CD14-positive monocyte (primary cell): ENCODE measurements around the gene NPR3. TPM values are rescaled to one million over a fixed set of nuclear protein-coding genes. Genes with fewer than 3 reads are reported as not detected.

Source experiments
- DNase-seq, 3 donors: peaks; one replicate each; pipeline ENCODE4 v3.0.0-alpha.2; 2011 to 2022
- H2AFZ ChIP-seq: 2 replicates; pipeline ENCODE4 v1.6.0; 2012; ENCODE audit warnings: mild to moderate bottlenecking, low read depth, low read length, inconsistent platforms; ENCODE audit not compliant: insufficient read depth, poor library complexity, severe bottlenecking
- H3K27ac ChIP-seq, 2 donors: 1 replicate in 1 of 2; 2 replicates in 1 of 2; pipeline ENCODE4 v1.5.1; 2012 to 2013; ENCODE audit warnings: low read length in 2 of 2, control low read depth in 1 of 2, inconsistent platforms in 1 of 2, low read depth in 1 of 2, mild to moderate bottlenecking in 1 of 2
- H3K27me3 ChIP-seq, 2 donors: one replicate each; pipeline versions ENCODE4 v1.6.0 to v1.6.1; 2011 to 2013; ENCODE audit warnings: low read length in 2 of 2; ENCODE audit not compliant: control insufficient read depth in 2 of 2, insufficient read depth in 2 of 2
- H3K36me3 ChIP-seq, 2 donors: replicated peaks in 1 of 2; 1 replicate in 1 of 2; 2 replicates in 1 of 2; pipeline versions ENCODE4 v1.5.1 to v1.6.1; 2012 to 2013; ENCODE audit warnings: low read length in 2 of 2, control low read depth in 1 of 2, inconsistent platforms in 1 of 2, mild to moderate bottlenecking in 1 of 2; ENCODE audit not compliant: insufficient read depth in 2 of 2, control insufficient read depth in 1 of 2
- H3K4me1 ChIP-seq, 2 donors: 1 replicate in 1 of 2; 2 replicates in 1 of 2; pipeline versions ENCODE4 v1.5.1 to v1.6.1; 2012 to 2013; ENCODE audit warnings: low read length in 2 of 2, control low read depth in 1 of 2, inconsistent platforms in 1 of 2, mild to moderate bottlenecking in 1 of 2, moderate library complexity in 1 of 2; ENCODE audit not compliant: insufficient read depth in 2 of 2, control insufficient read depth in 1 of 2
- H3K4me2 ChIP-seq: replicated peaks from 2 replicates; pipeline ENCODE3; 2012; ENCODE audit warnings: low read length, moderate library complexity, mild to moderate bottlenecking; ENCODE audit not compliant: poor library complexity, severe bottlenecking; ENCODE audit errors: extremely low read depth
- H3K4me3 ChIP-seq, 3 experiments: fragments of 200-600 bp in 1 of 3; sonication (generic) in 1 of 3; replicated peaks in 1 of 3; 1 replicate in 2 of 3; 2 replicates in 1 of 3; pipeline ENCODE4 v1.5.1; 2011 to 2013; ENCODE audit warnings: low read length in 3 of 3, mild to moderate bottlenecking in 3 of 3, control low read depth in 2 of 3, low read depth in 2 of 3, inconsistent platforms in 1 of 3, moderate library complexity in 1 of 3
- H3K79me2 ChIP-seq: 2 replicates; pipeline ENCODE4 v1.6.0; 2012; ENCODE audit warnings: mild to moderate bottlenecking, control low read depth, inconsistent platforms, low read length, moderate library complexity; ENCODE audit not compliant: insufficient read depth
- H3K9ac ChIP-seq: 2 replicates; pipeline ENCODE4 v1.6.0; 2017; ENCODE audit warnings: low read length, mild to moderate bottlenecking; ENCODE audit not compliant: insufficient read depth, poor library complexity, severe bottlenecking
- H3K9me3 ChIP-seq, 2 donors: replicated peaks in 1 of 2; 1 replicate in 1 of 2; 2 replicates in 1 of 2; pipeline versions ENCODE4 v1.5.1 to v1.6.1; 2012 to 2013; ENCODE audit warnings: low read length in 2 of 2, control low read depth in 1 of 2; ENCODE audit not compliant: control insufficient read depth in 1 of 2, insufficient read depth in 1 of 2
- H4K20me1 ChIP-seq: 2 replicates; pipeline ENCODE4 v1.6.0; 2012; ENCODE audit warnings: mild to moderate bottlenecking, low read length, control low read depth, moderate library complexity; ENCODE audit not compliant: insufficient read depth
- H3K27ac Mint-ChIP-seq, 7 donors: one replicate each; pipeline ENCODE4 v1.8.0; 2020; ENCODE audit warnings: mild to moderate bottlenecking in 7 of 7, mixed read lengths in 7 of 7, moderate library complexity in 6 of 7, inconsistent platforms in 2 of 7
- H3K27me3 Mint-ChIP-seq, 3 donors: one replicate each; pipeline ENCODE4 v1.8.0; 2021 to 2022; ENCODE audit warnings: low read depth in 3 of 3, mild to moderate bottlenecking in 3 of 3, mixed read lengths in 3 of 3, moderate library complexity in 3 of 3, inconsistent platforms in 1 of 3
- H3K36me3 Mint-ChIP-seq, 2 donors: one replicate each; pipeline ENCODE4 v1.8.0; 2020; ENCODE audit warnings: mixed read lengths in 2 of 2, inconsistent platforms in 1 of 2, mild to moderate bottlenecking in 1 of 2
- H3K4me1 Mint-ChIP-seq: one replicate; pipeline ENCODE4 v1.8.0; 2020; ENCODE audit warnings: mild to moderate bottlenecking, mixed read lengths
- H3K4me3 Mint-ChIP-seq, 2 donors: one replicate each; pipeline ENCODE4 v1.8.0; 2020; ENCODE audit warnings: mild to moderate bottlenecking in 2 of 2, mixed read lengths in 2 of 2, moderate library complexity in 1 of 2
- H3K9me3 Mint-ChIP-seq, 7 donors: one replicate each; pipeline ENCODE4 v1.8.0; 2020 to 2022; ENCODE audit warnings: mixed read lengths in 7 of 7, mild to moderate bottlenecking in 6 of 7, moderate library complexity in 6 of 7, inconsistent platforms in 2 of 7
- WGBS: methylation state at CpG from one replicate; pipeline ENCODE4 v1.1.5; 2013; ENCODE audit warnings: missing lambda C conversion rate; ENCODE audit not compliant: insufficient coverage; 5-methylcytosine and 5-hydroxymethylcytosine counted together
- intact Hi-C, 2 donors: fragments of 100-400 bp; cut with micrococcal nuclease; formaldehyde crosslinking; loops; one replicate each; pipeline versions ENCODE4 v1.15.0 to v1.15.1; 2023
- polyA plus RNA-seq, 3 donors: library from polyadenylated mRNA; depleted of rRNA in 1 of 3; unstranded in 2 of 3; stranded (reverse) in 1 of 3; fragments of 300-500 nt in 2 of 3; fragments of >200 nt in 1 of 3; fragmentation: Illumina TruSeq in 2 of 3; gene quantifications; 1 replicate in 2 of 3; 2 replicates in 1 of 3; pipeline ENCODE4 v1.2.3, GENCODE V29; 2012 to 2021
- TF ChIP-seq, protein P1 (sequence below): fragments of 200-600 bp; IDR thresholded peaks from one replicate; pipeline ENCODE4 v1.8.0; 2022; ENCODE audit warnings: antibody characterized with exemption, mild to moderate bottlenecking

NPR3 gene
- polyA plus RNA-seq, 3 donors, result not detected

DNA sequence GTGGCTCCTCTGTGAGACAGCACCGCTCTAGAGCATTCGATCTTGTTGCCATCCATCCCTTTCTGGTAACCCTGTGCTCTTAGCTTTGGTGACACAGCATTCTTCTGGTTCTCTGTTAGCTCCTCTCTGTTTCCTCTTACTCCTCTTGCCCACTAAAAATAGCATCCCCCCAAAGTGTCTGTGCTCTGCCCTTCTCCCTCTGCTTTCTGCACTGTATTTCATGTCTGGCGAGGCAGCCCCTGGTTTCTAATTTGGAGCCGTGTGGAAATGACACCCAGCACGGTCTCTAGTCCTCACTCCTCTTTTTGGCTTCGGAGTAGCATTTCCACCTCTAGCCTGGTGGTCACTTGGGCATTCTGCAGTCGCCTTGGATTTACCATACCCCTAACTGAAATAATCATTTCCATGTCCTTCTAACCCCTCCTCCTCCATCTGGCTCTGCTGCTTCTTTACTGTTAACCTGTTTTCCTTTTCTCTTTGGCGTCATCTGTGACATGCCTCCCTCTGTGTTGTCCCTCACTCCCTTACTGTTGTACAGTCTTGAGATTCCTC is 23.8 kb downstream of the NPR3 start:
- Histone ChIP-seq H3K4me3 (no peak overlapping the region), H3K4me1 (peaks cover 13 to 18% of the 10 kb centered on the region in 2 donors), H3K27ac (no peak overlapping the region), H4K20me1 (no peaks in the 10 kb centered on the region), H3K27me3 (no peaks in the 10 kb centered on the region), H3K9me3 (no peaks in the 10 kb centered on the region), H3K36me3 (no peaks in the 10 kb centered on the region), H3K4me2 (no peak overlapping the region), H3K9ac (no peak overlapping the region), H2AFZ (peak overlapping the region; percentile 36), H3K79me2 (no peaks in the 10 kb centered on the region)
- Mint-ChIP-seq H3K27ac (no peak overlapping the region), H3K4me3 (peak overlapping the region; percentile 18 to 77), H3K9me3 (peaks cover 0 to 2% (median 0%) of the 10 kb centered on the region in 7 donors), H3K27me3 (peaks cover 0 to 3% (median 0%) of the 10 kb centered on the region in 3 donors), H3K4me1 (peaks cover 22% of the 10 kb centered on the region), H3K36me3 (no peaks in the 10 kb centered on the region)
- 3% methylated on average over 8 of the region's 8 CpGs for WGBS
- TF ChIP-seq, protein P1, sequence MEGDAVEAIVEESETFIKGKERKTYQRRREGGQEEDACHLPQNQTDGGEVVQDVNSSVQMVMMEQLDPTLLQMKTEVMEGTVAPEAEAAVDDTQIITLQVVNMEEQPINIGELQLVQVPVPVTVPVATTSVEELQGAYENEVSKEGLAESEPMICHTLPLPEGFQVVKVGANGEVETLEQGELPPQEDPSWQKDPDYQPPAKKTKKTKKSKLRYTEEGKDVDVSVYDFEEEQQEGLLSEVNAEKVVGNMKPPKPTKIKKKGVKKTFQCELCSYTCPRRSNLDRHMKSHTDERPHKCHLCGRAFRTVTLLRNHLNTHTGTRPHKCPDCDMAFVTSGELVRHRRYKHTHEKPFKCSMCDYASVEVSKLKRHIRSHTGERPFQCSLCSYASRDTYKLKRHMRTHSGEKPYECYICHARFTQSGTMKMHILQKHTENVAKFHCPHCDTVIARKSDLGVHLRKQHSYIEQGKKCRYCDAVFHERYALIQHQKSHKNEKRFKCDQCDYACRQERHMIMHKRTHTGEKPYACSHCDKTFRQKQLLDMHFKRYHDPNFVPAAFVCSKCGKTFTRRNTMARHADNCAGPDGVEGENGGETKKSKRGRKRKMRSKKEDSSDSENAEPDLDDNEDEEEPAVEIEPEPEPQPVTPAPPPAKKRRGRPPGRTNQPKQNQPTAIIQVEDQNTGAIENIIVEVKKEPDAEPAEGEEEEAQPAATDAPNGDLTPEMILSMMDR, result no peak
- intact Hi-C loops, result no loop called here
- DNase-seq, result no peak

DNA sequence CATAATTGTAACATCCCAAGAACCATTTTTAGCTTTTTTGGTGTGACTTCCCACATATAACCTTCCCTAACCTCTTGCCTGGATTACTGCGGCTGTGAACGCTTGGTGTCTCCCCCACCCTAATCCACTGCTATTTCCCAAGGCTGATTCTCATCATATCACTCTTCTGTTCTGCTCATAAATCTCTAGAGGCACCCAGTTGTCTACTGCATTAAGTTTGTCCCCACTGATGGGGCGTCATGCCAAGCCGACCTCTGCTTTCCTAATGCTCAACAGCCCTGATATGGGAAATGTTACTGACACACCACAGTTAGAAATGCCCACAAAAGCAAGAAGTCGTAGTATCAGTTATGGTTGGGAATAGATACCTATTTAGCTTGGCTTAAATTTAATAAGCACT is 24.4 kb downstream of the NPR3 start:
- H3K9me3 Mint-ChIP-seq, result peaks cover 0 to 2% (median 0%) of the 10 kb centered on the region in 7 donors
- Histone ChIP-seq H4K20me1 (no peaks in the 10 kb centered on the region), H3K9ac (no peak overlapping the region), H3K27ac (no peak overlapping the region), H3K4me2 (no peak overlapping the region), H3K4me3 (no peak overlapping the region), H3K27me3 (no peaks in the 10 kb centered on the region), H2AFZ (no peak overlapping the region), H3K9me3 (no peaks in the 10 kb centered on the region), H3K36me3 (no peaks in the 10 kb centered on the region), H3K4me1 (peaks cover 13 to 18% of the 10 kb centered on the region in 2 donors), H3K79me2 (no peaks in the 10 kb centered on the region)
- no peak for DNase-seq
- peaks cover 0 to 3% (median 0%) of the 10 kb centered on the region in 3 donors for H3K27me3 Mint-ChIP-seq
- H3K27ac Mint-ChIP-seq, result no peak overlapping the region
- H3K36me3 Mint-ChIP-seq, result no peaks in the 10 kb centered on the region
- peaks cover 22% of the 10 kb centered on the region for H3K4me1 Mint-ChIP-seq
- no peak overlapping the region for H3K4me3 Mint-ChIP-seq
- TF ChIP-seq, protein P1, result no peak
- 30% methylated on average over 3 of the region's 5 CpGs for whole genome bisulfite sequencing
- intact Hi-C loops, result no loop called here
